RPMI7951 (cell line): Measurements from ENCODE around the gene MAP3K9. TPM values are rescaled to one million over a fixed set of nuclear protein-coding genes. Genes with fewer than 3 reads are reported as not detected.

Experiments used
- DNase-seq: peaks from one replicate; pipeline ENCODE4 v3.0.0-alpha.2; 2012; ENCODE audit warnings: low read depth
- total RNA-seq: library from RNA; depleted of rRNA; stranded (reverse); fragments of >200 nt; shearing (Covaris generic); gene quantifications from 2 replicates; pipeline ENCODE4 v1.2.3, GENCODE V29; 2014

Gene MAP3K9
- total RNA-seq, 1 experiment from 2014 or later = 1.1 TPM

- peak; percentile 43 for DNase-seq
Observed at GRCh38 chr14:70821584-70822529, 12.5 kb upstream of the MAP3K9 start.

DNA sequence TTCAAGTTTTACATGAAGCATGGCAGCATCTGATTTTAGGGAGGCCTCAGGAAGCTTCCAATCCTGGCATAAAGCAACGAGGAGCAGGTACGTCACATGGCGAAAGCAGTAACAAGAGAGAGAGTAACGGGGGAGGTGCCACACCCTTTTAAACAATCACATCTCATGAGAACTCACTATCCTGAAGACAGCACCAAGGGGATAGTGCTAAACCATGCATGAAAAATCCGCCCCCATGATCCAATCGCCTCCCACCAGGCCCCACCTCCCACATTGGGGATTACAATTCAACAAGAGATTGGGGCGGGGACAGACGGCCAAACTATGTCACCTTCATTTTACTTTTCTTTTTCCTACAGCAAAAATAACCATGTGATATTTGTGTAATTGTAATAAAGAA lies 7.2 kb upstream of the MAP3K9 start:
- DNase-seq = no peak

- DNase-seq = no peak
Observed at GRCh38 chr14:70814466-70814865, 5.2 kb upstream of the MAP3K9 start.

DNA sequence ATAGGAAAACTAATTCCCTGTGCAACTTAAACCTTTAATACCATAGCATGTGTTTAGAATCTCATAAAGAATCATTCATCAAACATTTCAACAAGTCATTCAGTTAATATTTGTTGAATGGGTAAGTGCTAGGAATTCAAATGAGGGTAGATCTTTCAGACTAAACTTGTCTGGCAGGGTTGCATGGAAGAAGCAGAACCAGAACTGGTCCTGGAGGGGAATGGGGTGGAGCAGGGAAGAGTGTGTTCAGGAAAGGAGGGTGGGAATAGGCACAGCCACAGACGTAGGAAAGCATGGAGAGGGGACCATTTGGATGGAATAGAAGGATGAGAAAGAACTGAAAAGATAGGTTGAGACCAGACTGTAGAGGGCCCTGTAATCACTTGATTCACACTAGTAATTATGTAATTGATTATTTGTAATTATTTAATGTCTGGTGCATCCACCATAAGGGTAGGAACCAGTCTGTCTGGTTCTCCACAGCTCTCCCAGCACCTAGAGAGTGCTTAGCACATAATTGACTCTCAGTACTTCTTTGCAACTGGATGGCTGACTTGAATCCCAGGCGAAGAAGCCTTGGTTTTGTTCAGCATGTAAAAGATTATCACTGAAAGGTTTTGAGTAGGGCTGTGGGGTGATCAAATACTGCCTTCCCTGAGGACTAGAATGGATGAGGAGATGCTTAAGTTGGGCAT lies 3.0 kb upstream of the MAP3K9 start:
- DNase-seq = no peak

- no peak for DNase-seq
Observed at GRCh38 chr14:70811578-70811977, 2.3 kb upstream of the MAP3K9 start.

GRCh38 chr14:70811050-70811449 lies 1.7 kb upstream of the MAP3K9 start:
- DNase-seq = no peak

- DNase-seq = no peak
Observed at GRCh38 chr14:70810621-70811020, 1.3 kb upstream of the MAP3K9 start.

DNA sequence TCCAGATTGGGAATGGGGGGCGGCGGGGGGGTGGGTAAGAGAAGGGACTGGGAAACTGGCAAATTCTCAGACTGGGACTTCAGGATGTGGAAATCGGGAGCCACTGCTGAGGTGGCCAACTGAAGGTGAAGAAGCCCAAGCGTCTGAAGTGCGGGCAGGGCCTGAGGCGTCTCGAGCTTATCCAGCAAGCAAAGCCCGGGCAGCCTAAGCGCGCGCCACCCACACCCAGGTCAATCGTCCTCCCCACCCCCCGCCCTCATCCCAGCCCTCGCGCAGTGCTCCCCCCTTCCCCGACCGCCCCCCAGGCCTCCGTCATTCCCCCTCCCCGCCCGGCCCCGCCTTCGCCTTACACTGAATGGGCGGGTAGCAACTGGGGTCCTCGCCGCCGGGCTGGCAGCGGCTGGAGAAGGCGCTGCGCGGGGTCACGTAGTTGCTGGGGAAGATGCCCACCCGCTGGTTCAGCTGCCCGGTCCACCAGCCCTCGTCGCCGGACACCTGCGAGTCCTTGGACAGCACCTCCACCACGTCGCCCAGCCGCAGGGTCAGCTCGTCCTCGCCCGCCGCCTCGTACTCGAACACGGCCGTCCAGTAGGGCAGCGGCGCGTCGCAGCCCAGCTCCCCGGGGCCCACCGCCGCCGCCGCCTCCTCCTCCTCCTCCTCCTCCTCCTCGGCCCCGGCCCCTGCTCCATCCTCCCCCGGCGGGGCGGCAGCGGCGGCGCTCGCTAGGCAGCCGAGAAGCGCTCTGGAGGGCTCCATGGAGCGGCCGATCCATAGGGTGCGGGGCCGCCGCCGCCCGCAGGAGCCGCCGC lies 693 bp downstream of the MAP3K9 start:
- DNase-seq = no peak

DNA sequence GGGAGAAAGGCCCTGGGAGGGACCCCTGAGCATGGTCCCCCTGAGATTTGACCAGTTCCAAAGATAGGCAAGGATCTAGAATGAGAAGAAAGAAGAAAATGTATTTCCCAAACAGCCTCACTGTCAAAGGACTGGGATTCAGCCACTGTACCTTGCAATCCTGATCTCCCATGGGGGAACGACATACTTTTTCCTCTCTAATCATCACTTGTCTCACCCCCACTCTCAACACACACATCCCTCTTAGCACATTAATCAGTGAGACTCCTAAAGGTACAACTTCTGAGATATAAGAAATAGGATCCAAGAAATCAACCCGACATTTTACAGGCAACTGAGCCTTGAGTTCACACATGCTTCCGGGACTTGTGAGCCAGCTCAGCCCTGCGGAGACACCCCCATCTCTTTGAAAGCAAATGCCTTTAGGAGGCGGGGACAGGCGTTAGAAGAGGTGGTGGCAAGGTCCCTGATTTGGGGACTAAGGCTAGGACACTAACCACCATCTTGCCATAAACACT lies 1.4 kb downstream of the MAP3K9 start:
- DNase-seq = no peak

DNA sequence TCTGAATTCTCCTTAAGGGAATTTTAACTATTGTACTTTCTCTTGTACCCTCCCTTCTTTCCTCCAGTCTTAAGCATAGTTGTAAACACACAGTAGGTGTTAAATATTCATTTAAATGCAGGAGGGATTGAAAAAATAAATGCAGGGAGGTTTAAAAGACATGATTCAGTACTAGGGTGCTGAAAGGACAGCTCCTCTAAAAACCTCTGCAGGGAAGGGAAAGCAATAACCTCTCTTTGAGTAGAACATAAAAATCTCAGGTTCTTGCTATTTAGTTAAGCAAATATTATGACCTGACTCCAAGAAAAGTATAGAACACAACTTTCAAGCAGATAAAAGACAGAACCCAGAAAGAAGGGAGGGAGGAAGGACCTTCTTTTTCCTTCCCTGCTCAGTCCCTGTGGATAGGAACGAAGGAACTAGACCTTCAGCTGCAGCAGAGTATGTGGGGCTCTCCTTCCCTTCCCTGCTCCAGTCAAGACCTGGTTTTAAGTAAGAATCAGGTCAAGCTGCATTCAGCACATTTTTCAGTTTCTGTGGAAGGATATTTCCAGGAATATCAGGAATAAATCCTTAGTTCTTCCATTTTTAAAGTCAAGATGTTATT lies 4.7 kb downstream of the MAP3K9 start:
- DNase-seq = no peak

GRCh38 chr14:70803321-70804310 lies 5.7 kb downstream of the MAP3K9 start:
- no peak for DNase-seq

DNA sequence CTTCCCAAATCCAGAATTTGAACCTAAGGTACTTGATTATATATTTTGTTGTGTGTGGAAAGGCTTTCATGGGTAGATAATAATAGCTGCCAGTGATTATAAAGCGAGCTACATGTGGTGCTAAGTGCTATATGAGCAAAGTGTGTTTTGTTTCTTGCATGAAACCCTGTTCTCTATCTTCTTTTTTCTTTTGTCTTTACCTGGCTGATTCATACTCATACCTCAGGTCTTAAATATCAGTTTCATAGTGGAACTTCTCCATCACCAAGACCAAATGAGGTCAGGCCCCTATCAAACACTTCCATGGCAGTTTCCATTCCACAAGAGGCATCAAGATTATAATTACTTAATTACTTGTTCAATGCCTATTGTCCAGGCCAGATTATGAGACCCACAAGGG lies 6.9 kb downstream of the MAP3K9 start:
- DNase-seq = no peak

DNA sequence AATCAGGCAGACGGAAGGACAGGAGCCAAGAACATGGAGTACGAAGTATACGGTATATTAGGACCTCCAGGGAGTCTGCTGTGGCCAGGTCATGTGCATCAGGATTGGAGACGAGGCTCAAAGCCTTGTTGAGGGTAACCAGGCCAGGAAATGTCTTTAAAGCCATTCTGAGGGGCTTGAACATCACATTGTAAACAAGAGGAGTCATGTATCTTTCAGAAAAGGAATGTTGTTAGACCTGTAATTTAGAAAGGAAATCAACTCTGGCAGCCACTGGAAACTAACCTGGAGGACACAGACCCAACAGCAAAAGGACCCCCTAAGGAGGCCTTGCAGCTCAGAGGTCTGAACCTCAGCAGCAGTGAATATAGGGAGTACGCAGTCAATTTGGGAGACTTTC lies 7.5 kb downstream of the MAP3K9 start:
- no peak for DNase-seq

GRCh38 chr14:70796551-70796950 lies 12.8 kb downstream of the MAP3K9 start:
- DNase-seq = no peak

- no peak for DNase-seq
Observed at GRCh38 chr14:70794294-70794693, 15.0 kb downstream of the MAP3K9 start.

GRCh38 chr14:70793637-70794036 lies 15.7 kb downstream of the MAP3K9 start:
- DNase-seq = no peak

GRCh38 chr14:70792939-70793338 lies 16.4 kb downstream of the MAP3K9 start:
- no peak for DNase-seq

DNA sequence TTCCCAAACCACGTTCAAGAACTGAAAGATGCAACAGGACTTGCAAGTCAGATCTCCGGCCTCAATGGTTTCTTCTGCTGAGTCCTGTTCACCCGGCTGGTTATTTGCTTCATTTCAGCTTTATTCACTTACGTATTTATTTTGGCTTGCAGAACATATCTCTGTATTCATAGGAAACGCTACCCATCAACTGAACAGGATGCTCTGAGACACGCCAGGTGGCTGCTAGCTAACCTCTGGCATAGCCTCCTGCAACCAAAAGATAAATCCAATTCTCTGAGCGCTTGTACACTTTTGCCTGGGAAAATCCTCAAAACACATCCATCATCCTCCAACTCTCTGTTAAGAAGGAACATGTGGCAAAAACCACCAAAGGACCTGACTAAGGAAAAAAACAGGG lies 17.3 kb downstream of the MAP3K9 start:
- no peak for DNase-seq

- DNase-seq = no peak
Observed at GRCh38 chr14:70789961-70790360, 19.4 kb downstream of the MAP3K9 start.

DNA sequence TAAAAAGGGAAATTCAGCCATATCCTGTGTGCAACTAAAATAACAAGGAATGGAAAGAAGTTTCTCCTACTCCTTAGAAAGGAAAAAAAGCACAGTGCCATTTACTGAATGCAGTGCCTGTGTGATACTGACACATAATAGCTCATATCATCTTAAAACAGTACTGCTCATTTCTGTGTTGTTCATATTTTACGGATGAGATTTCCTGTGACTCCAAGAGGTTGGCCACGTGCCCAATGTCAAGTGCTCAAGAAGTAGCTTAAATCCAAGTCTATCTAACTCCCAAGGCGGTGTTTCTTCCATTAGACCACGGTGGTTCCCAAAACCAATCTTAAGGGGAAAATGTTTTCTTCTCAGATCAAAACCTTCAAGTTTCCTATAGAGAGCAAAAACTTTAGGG lies 20.0 kb downstream of the MAP3K9 start:
- peak; percentile 53 for DNase-seq
